ENCODE results near the gene ZNF236.

Gene ZNF236

DNA sequence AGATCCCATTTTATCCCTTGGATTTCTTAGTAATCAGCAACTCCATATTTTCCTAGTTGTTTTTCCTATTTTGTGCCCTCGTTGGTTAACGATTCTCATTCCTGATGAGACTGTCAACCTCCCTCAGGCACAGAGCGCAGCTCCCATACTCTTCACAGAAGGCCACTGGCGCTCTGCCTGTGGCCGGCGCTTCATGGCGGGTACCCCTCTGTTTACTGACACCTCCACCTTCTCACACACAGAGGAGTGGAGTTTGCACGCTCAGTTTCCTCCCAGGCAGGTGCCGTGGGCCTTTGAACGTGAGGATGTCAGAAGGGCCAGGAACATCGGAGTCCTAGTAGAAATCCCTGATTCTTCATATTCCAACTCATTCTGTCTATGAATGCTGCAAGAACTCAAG is 171.2 kb downstream of the ZNF236 start:
- Histone ChIP-seq H3K36me3 (ENCODE audit: insufficient read depth, low read length) (no peaks in the 10 kb centered on the region; the same call in 1 of the 2 replicates), H3K9me2 (ENCODE audit: low read depth, low read length) (no peaks in the 10 kb centered on the region), H3K27me3 (ENCODE audit: insufficient read depth, low read length) (no peaks in the 10 kb centered on the region), H3K27ac (ENCODE audit: low read depth, low read length, poor library complexity, severe bottlenecking) (no peak overlapping the region), H3K4me1 (ENCODE audit: insufficient read depth, low read length, severe bottlenecking) (peaks cover 37% of the 10 kb centered on the region), H3K4me2 (ENCODE audit: low read length) (no peak overlapping the region), H3K79me2 (ENCODE audit: insufficient read depth, low read length) (no peaks in the 10 kb centered on the region), H4K20me1 (ENCODE audit: insufficient read depth, low read length) (no peaks in the 10 kb centered on the region), H3K9ac (ENCODE audit: low read length) (no peak overlapping the region), H2AFZ (ENCODE audit: low read length) (no peak overlapping the region), H3K4me3 (ENCODE audit: low read depth, low read length, poor library complexity, severe bottlenecking) (no peak overlapping the region), H3K9me3 (ENCODE audit: low read length) (0 out of 2 replicates have a peak, but pooled peaks cover 3% of the 10 kb centered on the region), H3F3A (ENCODE audit: insufficient read depth, low read length) (no peaks in the 10 kb centered on the region)
- TF ChIP-seq EZH2 (IDR thresholded peaks at IDR 0.05; ENCODE audit: borderline replicate concordance, low read length) (no peak), CTCF (IDR thresholded peaks at IDR 0.05; ENCODE audit: low read length) (no peak)

GRCh38 chr18:76994086-76994654 is 171.8 kb downstream of the ZNF236 start:
- no peak overlapping the region for H3K9ac ChIP-seq (ENCODE audit: low read length)
- H3K9me3 ChIP-seq (ENCODE audit: low read length) = 0 out of 2 replicates have a peak, but pooled peaks cover 3% of the 10 kb centered on the region
- H4K20me1 ChIP-seq (ENCODE audit: insufficient read depth, low read length) = no peaks in the 10 kb centered on the region
- no peak overlapping the region for H3K27ac ChIP-seq (ENCODE audit: low read depth, low read length, poor library complexity, severe bottlenecking)
- H3K79me2 ChIP-seq (ENCODE audit: insufficient read depth, low read length) = no peaks in the 10 kb centered on the region
- no peak overlapping the region for H3K4me3 ChIP-seq (ENCODE audit: low read depth, low read length, poor library complexity, severe bottlenecking)
- H2AFZ ChIP-seq (ENCODE audit: low read length) = no peak overlapping the region
- H3K4me1 ChIP-seq (ENCODE audit: insufficient read depth, low read length, severe bottlenecking) = peaks cover 31% of the 10 kb centered on the region
- H3K36me3 ChIP-seq (ENCODE audit: insufficient read depth, low read length) = no peaks in the 10 kb centered on the region; the same call in 1 of the 2 replicates
- no peaks in the 10 kb centered on the region for H3F3A ChIP-seq (ENCODE audit: insufficient read depth, low read length)
- TF ChIP-seq EZH2 (IDR thresholded peaks at IDR 0.05; ENCODE audit: borderline replicate concordance, low read length) = no peak
- no peak for TF ChIP-seq CTCF (IDR thresholded peaks at IDR 0.05; ENCODE audit: low read length)
- H3K4me2 ChIP-seq (ENCODE audit: low read length) = no peak overlapping the region
- H3K27me3 ChIP-seq (ENCODE audit: insufficient read depth, low read length) = no peaks in the 10 kb centered on the region
- H3K9me2 ChIP-seq (ENCODE audit: low read depth, low read length) = no peaks in the 10 kb centered on the region

DNA sequence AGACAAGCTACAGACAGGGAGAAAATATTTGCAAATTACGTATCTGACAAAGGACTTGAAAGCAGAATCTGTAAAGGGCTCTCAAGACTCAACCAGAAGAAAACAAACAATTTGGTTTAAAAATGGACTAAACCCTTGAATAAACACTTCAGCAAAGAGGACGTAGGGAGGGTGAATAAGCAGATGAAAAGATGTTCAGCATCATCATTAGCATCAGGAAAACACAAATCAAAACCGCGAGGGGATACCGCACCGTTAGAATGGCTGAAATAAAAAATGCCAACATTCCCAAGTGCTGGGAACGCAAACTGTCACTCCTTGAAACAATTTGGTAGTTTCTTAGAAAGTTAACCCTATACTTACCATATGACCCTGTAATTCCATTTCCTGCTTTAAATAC is 173.5 kb downstream of the ZNF236 start:
- peaks cover 24% of the 10 kb centered on the region for H3K4me1 ChIP-seq (ENCODE audit: insufficient read depth, low read length, severe bottlenecking)
- no peaks in the 10 kb centered on the region for H4K20me1 ChIP-seq (ENCODE audit: insufficient read depth, low read length)
- H3K9me2 ChIP-seq (ENCODE audit: low read depth, low read length) = no peaks in the 10 kb centered on the region
- no peak overlapping the region for H3K27ac ChIP-seq (ENCODE audit: low read depth, low read length, poor library complexity, severe bottlenecking)
- no peak overlapping the region for H3K9ac ChIP-seq (ENCODE audit: low read length)
- no peaks in the 10 kb centered on the region for H3K27me3 ChIP-seq (ENCODE audit: insufficient read depth, low read length)
- H3K4me3 ChIP-seq (ENCODE audit: low read depth, low read length, poor library complexity, severe bottlenecking) = no peak overlapping the region
- no peaks in the 10 kb centered on the region for H3F3A ChIP-seq (ENCODE audit: insufficient read depth, low read length)
- no peak overlapping the region for H3K4me2 ChIP-seq (ENCODE audit: low read length)
- H2AFZ ChIP-seq (ENCODE audit: low read length) = no peak overlapping the region
- H3K9me3 ChIP-seq (ENCODE audit: low read length) = 0 out of 2 replicates have a peak, but pooled peaks cover 3% of the 10 kb centered on the region
- no peaks in the 10 kb centered on the region; the same call in 1 of the 2 replicates for H3K36me3 ChIP-seq (ENCODE audit: insufficient read depth, low read length)
- no peaks in the 10 kb centered on the region for H3K79me2 ChIP-seq (ENCODE audit: insufficient read depth, low read length)
- TF ChIP-seq CTCF (IDR thresholded peaks at IDR 0.05; ENCODE audit: low read length) (no peak), EZH2 (IDR thresholded peaks at IDR 0.05; ENCODE audit: borderline replicate concordance, low read length) (no peak)
